Stimulated activated CD4-positive, alpha-beta T cell treated with anti-CD3 and anti-CD28 coated beads, Interleukin-4, amount 100 ng/mL, for 48 hours (primary cell): ENCODE measurements around the gene TNNT1.

Experiments used
- DNase-seq, 2 donors: peaks; one replicate each; pipeline ENCODE4 v3.0.0-alpha.2; 2020; ENCODE audit warnings: low read depth in 2 of 2

The TNNT1 gene

GRCh38 chr19:55141696-55142095, 7.3 kb downstream of the TNNT1 start:
- DNase-seq, result no peak

- no peak for DNase-seq
These were observed 11.1 kb downstream of the TNNT1 start for GRCh38 chr19:55137915-55138314.

DNA sequence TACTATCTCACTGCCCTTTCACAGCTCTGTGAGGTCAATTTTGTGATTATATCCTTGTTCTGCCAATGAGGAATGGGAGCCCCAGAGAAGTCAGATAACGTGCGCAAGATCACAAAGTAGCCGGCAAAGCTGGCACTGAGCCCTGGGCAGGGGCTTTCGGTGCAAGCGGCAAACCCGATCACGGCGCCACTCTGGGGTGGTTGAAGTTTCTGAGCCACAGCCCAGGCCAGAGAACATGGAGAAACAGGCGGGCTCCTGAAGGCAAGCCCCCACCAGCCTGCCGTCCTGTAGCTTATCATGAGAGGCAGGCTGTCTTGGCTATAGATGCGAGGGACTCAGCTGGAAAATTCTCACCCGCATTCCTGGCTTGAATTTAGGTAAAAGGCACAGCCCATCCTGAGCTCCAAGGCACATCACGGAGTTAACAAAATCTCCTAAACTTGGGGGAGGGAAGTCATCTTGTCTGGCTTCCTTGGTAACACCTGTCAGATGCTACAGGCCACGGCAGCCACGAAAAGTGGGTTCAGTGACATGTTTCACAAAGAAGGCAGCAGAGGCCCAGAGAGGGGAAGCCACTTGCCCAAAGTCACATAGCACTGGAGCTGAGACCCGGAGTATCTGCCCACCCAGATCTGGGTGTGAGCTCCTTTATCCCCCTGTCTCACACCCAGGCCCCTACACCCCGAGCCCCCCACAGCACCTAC, 12.5 kb downstream of the TNNT1 start:
- DNase-seq, result no peak

DNA sequence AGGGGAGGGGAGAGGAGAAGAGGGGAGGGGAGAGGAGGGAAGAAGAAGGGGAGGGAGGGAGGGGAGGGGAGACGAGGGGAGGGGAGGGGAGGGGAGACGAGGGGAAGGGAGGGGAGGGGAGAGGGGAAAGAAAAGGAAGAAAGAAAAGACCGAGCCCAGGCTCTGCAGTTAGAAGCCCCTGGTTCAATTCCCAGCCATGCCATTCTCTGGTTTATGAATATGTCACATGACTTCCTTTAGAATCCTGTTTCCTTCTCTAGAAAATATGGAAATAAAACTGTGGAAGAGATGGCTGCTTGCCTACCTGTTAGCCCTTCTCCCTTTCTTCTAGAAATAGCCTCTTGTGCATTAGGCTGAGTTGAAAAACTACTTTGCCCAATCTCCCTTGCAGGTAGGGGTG, 14.3 kb downstream of the TNNT1 start:
- DNase-seq, result no peak

- DNase-seq, result no peak
These were observed 15.2 kb downstream of the TNNT1 start for GRCh38 chr19:55133639-55134444.

- no peak for DNase-seq
These were observed 16.4 kb downstream of the TNNT1 start for GRCh38 chr19:55132453-55133129.

DNA sequence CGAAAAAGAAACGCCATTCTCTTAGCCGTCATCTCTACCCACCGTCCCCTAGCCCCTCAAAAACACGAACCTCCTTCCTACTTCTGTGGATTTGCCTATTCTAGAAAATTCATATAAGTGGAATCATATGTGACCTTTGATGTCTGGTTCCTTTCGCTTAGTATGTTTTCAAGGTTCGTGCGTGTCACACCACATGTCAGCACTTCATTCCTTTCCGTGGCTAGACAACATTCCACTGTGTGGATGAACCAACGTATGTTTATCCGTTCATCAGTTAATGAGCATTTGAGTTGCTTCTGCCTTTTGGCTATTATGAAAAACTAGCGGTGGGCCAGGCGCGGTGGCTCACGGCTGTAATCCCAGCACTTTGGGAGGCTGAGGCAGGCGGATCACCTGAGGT, 17.6 kb downstream of the TNNT1 start:
- no peak for DNase-seq

GRCh38 chr19:55119053-55119452, 30.0 kb downstream of the TNNT1 start:
- DNase-seq, result no peak

GRCh38 chr19:55118401-55118991, 30.5 kb downstream of the TNNT1 start:
- no peak for DNase-seq

DNA sequence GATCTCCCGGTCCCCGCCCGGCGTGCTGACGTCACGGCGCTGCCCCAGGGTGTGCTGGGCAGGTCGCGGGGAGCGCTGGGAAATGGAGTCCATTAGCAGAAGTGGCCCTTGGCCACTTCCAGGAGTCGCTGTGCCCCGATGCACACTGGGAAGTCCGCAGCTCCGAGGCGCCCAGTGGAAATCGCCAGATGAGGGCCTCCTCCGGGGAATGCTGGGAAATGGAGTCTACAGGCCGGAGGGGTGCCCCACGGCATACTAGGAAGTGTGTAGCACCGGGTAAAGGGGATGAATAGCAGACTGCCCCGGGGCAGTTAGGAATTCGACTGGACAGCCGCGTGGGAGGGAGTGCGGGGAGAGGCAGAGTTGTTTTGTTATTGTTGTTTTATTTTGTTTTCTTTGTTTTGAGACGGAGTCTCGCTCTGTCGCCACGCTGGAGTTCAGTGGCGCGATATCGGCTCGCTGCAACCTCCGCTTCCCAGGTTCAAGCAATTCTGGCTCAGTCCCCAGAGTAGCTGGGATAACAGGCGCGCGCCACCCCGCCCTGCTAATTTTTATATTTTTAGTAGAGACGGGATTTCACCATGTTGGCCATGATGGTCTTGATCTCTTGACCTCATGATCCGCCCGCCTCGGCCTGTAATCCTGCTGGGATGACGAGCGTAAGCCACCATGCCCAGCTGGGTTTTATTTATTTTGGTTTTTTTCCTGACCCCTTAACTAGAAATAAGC, 31.2 kb downstream of the TNNT1 start:
- DNase-seq, result peak; percentile 95 to 98

- no peak for DNase-seq
These were observed 31.9 kb downstream of the TNNT1 start, which contains the start of gene PPP1R12C for GRCh38 chr19:55116859-55117662. Gene PPP1R12C, minus strand, starts transcription at chr19:55117637. Its CDS starts 94 bp downstream, at chr19:55117543.

GRCh38 chr19:55116232-55116858, 32.7 kb downstream of the TNNT1 start:
- peak; percentile 40 to 56 for DNase-seq

GRCh38 chr19:55115446-55116065, 33.5 kb downstream of the TNNT1 start:
- no peak for DNase-seq

- DNase-seq, result no peak
These were observed 34.4 kb downstream of the TNNT1 start for GRCh38 chr19:55114566-55115145.

- DNase-seq, result no peak
These were observed 35.4 kb downstream of the TNNT1 start for GRCh38 chr19:55113570-55114039.

DNA sequence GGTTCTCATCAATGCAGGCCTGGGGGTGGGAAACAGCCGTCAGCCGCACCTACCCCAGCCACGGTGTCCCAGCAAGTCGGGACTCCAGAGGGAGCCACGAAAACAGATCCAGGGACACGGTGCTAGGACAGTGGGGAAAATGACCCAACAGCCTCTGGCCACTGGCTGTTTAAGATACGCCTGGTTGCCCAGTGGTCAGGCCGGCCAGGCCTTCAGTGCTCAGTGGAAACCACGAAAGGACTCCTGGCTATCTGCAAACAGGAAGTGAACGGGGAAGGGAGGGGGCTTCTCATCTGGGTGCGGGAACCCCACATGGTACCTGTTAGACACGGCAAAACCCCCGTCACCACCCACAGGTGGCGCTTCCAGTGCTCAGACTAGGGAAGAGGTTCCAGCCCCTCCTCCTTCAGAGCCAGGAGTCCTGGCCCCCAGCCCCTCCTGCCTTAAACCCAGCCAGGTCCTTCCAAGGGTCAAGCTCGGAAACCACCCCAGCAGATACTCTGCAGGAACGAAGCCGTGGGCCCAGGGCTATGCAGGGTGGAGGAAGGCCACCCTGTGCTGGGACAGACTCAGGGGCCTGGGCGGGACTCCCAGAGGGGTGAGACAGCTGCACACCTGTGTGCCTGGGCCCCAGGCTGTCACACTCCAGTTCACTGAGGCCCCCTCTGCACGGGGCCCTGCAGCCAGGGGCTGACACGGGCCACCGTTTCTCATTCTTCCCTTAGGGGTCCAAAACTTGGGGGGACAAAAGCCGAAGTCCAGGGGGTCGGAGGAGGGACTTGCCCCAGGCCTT, 36.0 kb downstream of the TNNT1 start:
- no peak for DNase-seq

DNA sequence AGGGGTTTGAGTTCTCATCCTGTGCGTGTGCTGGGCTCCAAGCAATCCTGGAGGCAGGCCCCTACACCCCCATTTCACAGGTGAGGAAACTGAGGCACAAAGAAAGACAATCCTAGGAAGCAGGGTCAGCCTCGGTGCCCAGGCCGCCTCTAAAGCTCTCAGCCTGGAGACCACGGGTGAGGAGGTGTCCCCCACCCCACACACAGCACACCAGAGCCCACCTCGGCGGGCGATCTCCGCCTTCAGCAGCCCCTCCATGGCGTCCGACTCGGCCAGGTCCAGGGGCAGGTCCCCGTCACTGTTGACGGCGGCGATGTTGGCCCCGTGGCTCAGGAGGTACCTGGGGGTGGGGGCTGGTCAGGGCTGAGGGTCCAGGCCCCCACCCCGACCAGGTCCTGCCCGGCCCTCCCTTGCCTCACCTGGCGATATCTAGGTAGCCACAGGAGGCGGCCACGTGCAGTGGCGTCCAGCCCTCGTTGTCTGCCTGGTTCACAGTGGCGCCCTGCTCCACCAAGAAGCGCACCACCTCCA, 36.7 kb downstream of the TNNT1 start:
- no peak for DNase-seq

GRCh38 chr19:55111238-55111831, 37.7 kb downstream of the TNNT1 start:
- DNase-seq, result no peak
